ENCODE results near the gene MORN1. TPM values are rescaled to one million over a fixed set of nuclear protein-coding genes. Genes with fewer than 3 reads are reported as not detected.
A peak's percentile ranks its signal among the peaks of the same experiment; 100 is the strongest.
"Not testable (repeated sequence)": the region's sequence is repeated elsewhere in the genome, so short reads cannot be mapped to it uniquely, and the experiment has no call there.

Gene MORN1
- total RNA-seq, 1 donor from 2014 or later, result 5.5 TPM

DNA sequence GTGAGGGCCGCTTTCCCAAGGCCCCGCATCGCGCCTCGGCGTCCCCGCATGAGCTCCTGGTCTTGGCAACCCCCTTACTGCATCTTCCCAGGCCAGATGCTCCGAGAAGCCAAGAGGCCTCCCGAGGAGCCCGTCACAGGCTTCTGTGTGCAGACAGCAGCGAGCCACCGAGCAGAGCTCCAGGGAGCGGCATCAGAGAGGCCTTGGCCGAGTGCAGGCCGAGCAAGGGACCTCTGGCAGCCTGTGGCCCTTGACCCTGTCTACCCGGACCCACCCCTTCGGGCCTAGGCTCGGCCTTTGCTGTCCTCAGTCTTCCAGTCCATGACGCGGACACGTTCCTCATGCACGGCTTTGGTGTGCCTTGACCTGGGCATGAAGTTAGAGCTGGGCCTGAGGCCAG is 63.5 kb downstream of the MORN1 start:
- H3K36me3 ChIP-seq (ENCODE audit: control insufficient read depth, insufficient read depth, low read length), result no peaks in the 10 kb centered on the region
- H3K27me3 ChIP-seq (ENCODE audit: control insufficient read depth, insufficient read depth, low read length), result peaks cover 4% of the 10 kb centered on the region
- no peak overlapping the region for H3K4me3 ChIP-seq (ENCODE audit: low read depth, low read length)
- DNase-seq (ENCODE audit: low read depth) (no peak), FAIRE-seq (no peak)
- no peak for TF ChIP-seq CTCF (IDR thresholded peaks at IDR 0.05; ENCODE audit: insufficient read depth, low read length, severe bottlenecking)

- not testable (repeated sequence) for H3K36me3 ChIP-seq (ENCODE audit: control insufficient read depth, insufficient read depth, low read length); H3K27me3 ChIP-seq (ENCODE audit: control insufficient read depth, insufficient read depth, low read length); DNase-seq (ENCODE audit: low read depth); H3K4me3 ChIP-seq (ENCODE audit: low read depth, low read length)
- FAIRE-seq, result peak; percentile 90
Measured at GRCh38 chr1:2327162-2327561, 64.2 kb downstream of the MORN1 start.

- Histone ChIP-seq H3K36me3 (ENCODE audit: control insufficient read depth, insufficient read depth, low read length) (no peaks in the 10 kb centered on the region), H3K4me3 (ENCODE audit: low read depth, low read length) (no peak overlapping the region), H3K27me3 (ENCODE audit: control insufficient read depth, insufficient read depth, low read length) (peaks cover 5% of the 10 kb centered on the region)
- no peak for FAIRE-seq
- DNase-seq (ENCODE audit: low read depth), result no peak
- TF ChIP-seq CTCF (IDR thresholded peaks at IDR 0.05; ENCODE audit: insufficient read depth, low read length, severe bottlenecking), result no peak
Measured at GRCh38 chr1:2326524-2326923, 64.8 kb downstream of the MORN1 start.

GRCh38 chr1:2324553-2325366 is 66.6 kb downstream of the MORN1 start:
- Histone ChIP-seq H3K27me3 (ENCODE audit: control insufficient read depth, insufficient read depth, low read length) (peaks cover 11% of the 10 kb centered on the region), H3K4me3 (ENCODE audit: low read depth, low read length) (no peak overlapping the region), H3K36me3 (ENCODE audit: control insufficient read depth, insufficient read depth, low read length) (no peaks in the 10 kb centered on the region)
- no peak for FAIRE-seq
- no peak for TF ChIP-seq CTCF (IDR thresholded peaks at IDR 0.05; ENCODE audit: insufficient read depth, low read length, severe bottlenecking)
- no peak for DNase-seq (ENCODE audit: low read depth)

- H3K4me3 ChIP-seq (ENCODE audit: low read depth, low read length), result no peak overlapping the region
- FAIRE-seq, result no peak
- H3K27me3 ChIP-seq (ENCODE audit: control insufficient read depth, insufficient read depth, low read length), result peaks cover 11% of the 10 kb centered on the region
- no peaks in the 10 kb centered on the region for H3K36me3 ChIP-seq (ENCODE audit: control insufficient read depth, insufficient read depth, low read length)
- no peak for TF ChIP-seq CTCF (IDR thresholded peaks at IDR 0.05; ENCODE audit: insufficient read depth, low read length, severe bottlenecking)
- no peak for DNase-seq (ENCODE audit: low read depth)
Measured at GRCh38 chr1:2323451-2323974, 67.8 kb downstream of the MORN1 start.

- DNase-seq (ENCODE audit: low read depth) (no peak), FAIRE-seq (no peak)
- Histone ChIP-seq H3K4me3 (ENCODE audit: low read depth, low read length) (peak overlapping the region; percentile 2), H3K27me3 (ENCODE audit: control insufficient read depth, insufficient read depth, low read length) (peaks cover 11% of the 10 kb centered on the region), H3K36me3 (ENCODE audit: control insufficient read depth, insufficient read depth, low read length) (no peaks in the 10 kb centered on the region)
- TF ChIP-seq CTCF (IDR thresholded peaks at IDR 0.05; ENCODE audit: insufficient read depth, low read length, severe bottlenecking), result no peak
Measured at GRCh38 chr1:2322581-2323211, 68.7 kb downstream of the MORN1 start.

Data from bronchial epithelial cell (primary cell).